ENCODE data around the gene AIFM1.

The AIFM1 gene

GRCh38 chrX:130174937-130175336 is 9.3 kb upstream of the AIFM1 start:
- Histone ChIP-seq H3K27ac (ENCODE audit: low read length) (no peak overlapping the region), H3K9me2 (replicated peaks; ENCODE audit: insufficient read depth, low read length) (no peaks in the 10 kb centered on the region), H3K27me3 (replicated peaks; ENCODE audit: insufficient read depth, low read length) (no peaks in the 10 kb centered on the region), H3K9me3 (replicated peaks; ENCODE audit: insufficient read depth, low read length) (no peaks in the 10 kb centered on the region), H3F3A (ENCODE audit: insufficient read depth, low read length) (peaks cover 28% of the 10 kb centered on the region), H3K4me3 (ENCODE audit: low read length) (no peak overlapping the region), H4K20me1 (ENCODE audit: insufficient read depth, low read length) (no peaks in the 10 kb centered on the region), H3K4me2 (ENCODE audit: low read depth, low read length) (no peak overlapping the region), H3K79me2 (ENCODE audit: low read length) (no peaks in the 10 kb centered on the region), H2AFZ (ENCODE audit: low read length) (no peak overlapping the region), H3K36me3 (replicated peaks; ENCODE audit: insufficient read depth, low read length) (no peaks in the 10 kb centered on the region), H3K4me1 (ENCODE audit: low read length) (peaks cover 49% of the 10 kb centered on the region), H3K9ac (ENCODE audit: low read length) (no peak overlapping the region)
- TF ChIP-seq EZH2 (optimal IDR thresholded peaks at IDR 0.05; ENCODE audit: low read depth, low read length) (no peak), CTCF (IDR thresholded peaks at IDR 0.05; ENCODE audit: low read length) (no peak), EZH2phosphoT487 (IDR thresholded peaks at IDR 0.05; ENCODE audit: low read length) (no peak)
- DNase-seq, result no peak

GRCh38 chrX:130174045-130174704 is 8.5 kb upstream of the AIFM1 start:
- H3K4me2 ChIP-seq (ENCODE audit: low read depth, low read length), result peak overlapping the region; percentile 65; the same call in 1 of the 2 replicates
- no peaks in the 10 kb centered on the region for H3K79me2 ChIP-seq (ENCODE audit: low read length)
- H3F3A ChIP-seq (ENCODE audit: insufficient read depth, low read length), result peaks cover 28% of the 10 kb centered on the region
- H3K9ac ChIP-seq (ENCODE audit: low read length), result peak overlapping the region; percentile 57
- H3K27me3 ChIP-seq (replicated peaks; ENCODE audit: insufficient read depth, low read length), result no peaks in the 10 kb centered on the region
- TF ChIP-seq EZH2phosphoT487 (IDR thresholded peaks at IDR 0.05; ENCODE audit: low read length), result no peak
- no peak for TF ChIP-seq CTCF (IDR thresholded peaks at IDR 0.05; ENCODE audit: low read length)
- TF ChIP-seq EZH2 (optimal IDR thresholded peaks at IDR 0.05; ENCODE audit: low read depth, low read length), result no peak
- H3K27ac ChIP-seq (ENCODE audit: low read length), result peak overlapping the region; percentile 84
- no peak for DNase-seq
- H3K9me2 ChIP-seq (replicated peaks; ENCODE audit: insufficient read depth, low read length), result no peaks in the 10 kb centered on the region
- peak overlapping the region; percentile 33; the same call in 1 of the 2 replicates for H3K4me3 ChIP-seq (ENCODE audit: low read length)
- H2AFZ ChIP-seq (ENCODE audit: low read length), result peak overlapping the region; percentile 51
- H3K36me3 ChIP-seq (replicated peaks; ENCODE audit: insufficient read depth, low read length), result no peaks in the 10 kb centered on the region
- peaks cover 49% of the 10 kb centered on the region for H3K4me1 ChIP-seq (ENCODE audit: low read length)
- no peaks in the 10 kb centered on the region for H4K20me1 ChIP-seq (ENCODE audit: insufficient read depth, low read length)
- H3K9me3 ChIP-seq (replicated peaks; ENCODE audit: insufficient read depth, low read length), result no peaks in the 10 kb centered on the region

- Histone ChIP-seq H3K27ac (ENCODE audit: low read length) (peak overlapping the region; percentile 84), H3K79me2 (ENCODE audit: low read length) (no peaks in the 10 kb centered on the region), H3K9ac (ENCODE audit: low read length) (peak overlapping the region; percentile 57), H3K4me3 (ENCODE audit: low read length) (peak overlapping the region; percentile 33; the same call in 1 of the 2 replicates), H2AFZ (ENCODE audit: low read length) (peak overlapping the region; percentile 51), H4K20me1 (ENCODE audit: insufficient read depth, low read length) (no peaks in the 10 kb centered on the region), H3F3A (ENCODE audit: insufficient read depth, low read length) (peaks cover 28% of the 10 kb centered on the region), H3K27me3 (replicated peaks; ENCODE audit: insufficient read depth, low read length) (no peaks in the 10 kb centered on the region), H3K4me2 (ENCODE audit: low read depth, low read length) (peak overlapping the region; percentile 65), H3K9me3 (replicated peaks; ENCODE audit: insufficient read depth, low read length) (no peaks in the 10 kb centered on the region), H3K4me1 (ENCODE audit: low read length) (peaks cover 49% of the 10 kb centered on the region), H3K9me2 (replicated peaks; ENCODE audit: insufficient read depth, low read length) (no peaks in the 10 kb centered on the region), H3K36me3 (replicated peaks; ENCODE audit: insufficient read depth, low read length) (no peaks in the 10 kb centered on the region)
- TF ChIP-seq EZH2phosphoT487 (IDR thresholded peaks at IDR 0.05; ENCODE audit: low read length) (no peak), CTCF (IDR thresholded peaks at IDR 0.05; ENCODE audit: low read length) (no peak), EZH2 (optimal IDR thresholded peaks at IDR 0.05; ENCODE audit: low read depth, low read length) (no peak)
- peak; percentile 67 for DNase-seq
Observed at GRCh38 chrX:130173190-130173895, 7.7 kb upstream of the AIFM1 start.

Data from MM.1S (cell line).